ENCODE data around the gene ZNF70.

GRCh38 chr22:23697031-23697970 is 53.6 kb downstream of the ZNF70 start:
- TF ChIP-seq POLR2A (IDR thresholded peaks at IDR 0.05) = no peak
- no peak for TF ChIP-seq CTCF (IDR thresholded peaks at IDR 0.05)

Measured in adrenal gland (tissue), 5 donors.